GM19463 (cell line): ENCODE data around the gene CCBE1.

Source experiments
- ATAC-seq: cut with Tn5 transposase; IDR thresholded peaks from one replicate; pipeline ENCODE4 v1.9.1; 2021; ENCODE audit warnings: mild to moderate bottlenecking, moderate library complexity; ENCODE audit not compliant: unreplicated experiment

The CCBE1 gene

DNA sequence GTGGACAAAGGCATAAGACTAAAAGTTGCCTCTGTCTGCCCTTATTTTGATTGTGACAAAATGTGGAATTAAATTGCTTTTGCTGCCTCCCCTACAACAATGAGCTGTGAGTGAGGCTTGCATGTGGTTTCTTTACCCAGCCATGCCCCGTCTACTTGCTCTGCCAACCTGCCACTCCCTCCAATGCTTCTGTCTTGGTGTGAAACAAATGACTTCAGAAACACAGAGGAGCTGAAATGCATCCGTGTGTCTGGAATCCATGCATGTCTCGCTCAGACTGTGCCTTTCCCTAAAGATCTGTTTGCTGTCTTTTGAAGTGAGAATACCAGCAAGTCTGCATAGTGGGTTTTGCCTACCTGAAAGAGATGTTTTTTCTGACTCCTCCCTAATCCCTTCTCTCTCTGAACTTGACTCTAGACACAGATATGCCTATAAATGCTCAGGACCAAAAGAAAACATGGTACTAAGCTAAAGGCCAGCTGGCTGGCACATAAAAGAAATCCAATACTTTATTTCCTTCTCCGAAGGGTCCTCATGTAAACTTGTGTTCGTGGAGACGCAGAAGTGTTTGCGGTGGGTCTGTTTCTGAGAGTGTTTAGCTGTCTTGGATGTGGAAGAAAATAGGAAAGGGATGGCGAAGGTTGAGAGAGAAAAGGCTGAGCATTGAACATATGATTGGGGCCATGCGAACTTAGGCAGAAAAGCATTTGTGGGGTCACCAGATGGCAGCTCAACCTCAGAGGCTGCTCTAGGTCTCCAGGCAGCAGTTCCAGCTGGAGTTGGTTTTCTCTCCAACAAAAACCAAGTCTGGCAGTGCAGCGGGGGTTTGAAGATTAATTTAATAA is 120.5 kb downstream of the CCBE1 start:
- ATAC-seq = no peak

DNA sequence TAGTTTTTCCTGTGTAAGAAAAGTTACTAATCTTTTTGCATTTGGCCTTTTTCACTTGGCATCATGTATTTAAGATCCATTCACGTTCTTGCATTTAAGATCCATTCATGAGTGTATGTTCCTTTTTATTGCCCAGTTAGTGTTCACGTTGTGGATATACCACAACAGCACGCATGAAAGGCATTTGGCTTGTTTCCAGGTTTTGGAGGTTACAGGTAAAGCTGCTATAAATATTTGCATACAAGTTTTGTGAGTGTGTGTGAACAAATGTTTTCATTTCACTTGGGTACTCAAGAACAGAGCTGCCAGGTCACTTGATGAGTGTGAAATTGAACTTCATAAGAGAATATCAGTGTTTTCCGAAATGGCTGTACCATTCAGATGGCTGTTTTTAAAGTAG is 121.2 kb downstream of the CCBE1 start:
- no peak for ATAC-seq

DNA sequence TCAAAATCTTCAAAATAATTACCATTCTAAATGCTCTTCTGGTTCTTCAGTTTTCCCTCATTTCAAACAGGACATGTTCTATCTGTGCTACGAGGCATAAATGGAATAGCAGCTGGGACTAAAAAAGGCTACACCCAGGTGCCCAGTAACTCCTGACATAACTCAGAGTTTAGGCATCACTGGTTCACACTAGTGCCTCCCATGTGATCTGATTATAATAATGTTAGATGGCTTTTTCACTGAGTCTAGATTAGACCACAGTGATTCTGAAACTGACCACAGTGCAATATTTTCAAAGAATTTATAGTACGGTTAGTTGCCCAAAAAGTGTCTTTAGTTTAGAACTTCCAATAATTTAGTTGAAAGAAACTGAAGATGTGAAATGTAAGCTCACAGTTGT is 123.3 kb downstream of the CCBE1 start:
- ATAC-seq = no peak

DNA sequence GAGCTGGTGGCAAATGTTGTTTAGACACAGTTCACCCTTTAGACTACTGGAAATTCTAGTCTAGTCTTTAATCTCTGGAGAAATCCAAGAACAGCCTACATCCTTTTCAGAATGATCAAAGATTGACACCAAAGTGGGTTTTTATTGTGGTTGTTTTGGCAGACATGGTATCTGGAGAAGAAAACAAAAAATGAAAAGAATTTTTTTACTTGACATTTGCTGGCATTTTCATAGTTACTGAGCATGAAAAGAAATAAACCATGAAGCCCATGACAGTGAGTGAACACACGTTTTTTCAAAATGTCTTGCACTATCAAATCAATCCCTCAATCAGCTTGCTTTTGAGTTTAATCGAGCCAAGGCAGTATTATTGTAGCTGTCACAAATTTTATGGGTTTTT is 125.3 kb downstream of the CCBE1 start:
- ATAC-seq = no peak

DNA sequence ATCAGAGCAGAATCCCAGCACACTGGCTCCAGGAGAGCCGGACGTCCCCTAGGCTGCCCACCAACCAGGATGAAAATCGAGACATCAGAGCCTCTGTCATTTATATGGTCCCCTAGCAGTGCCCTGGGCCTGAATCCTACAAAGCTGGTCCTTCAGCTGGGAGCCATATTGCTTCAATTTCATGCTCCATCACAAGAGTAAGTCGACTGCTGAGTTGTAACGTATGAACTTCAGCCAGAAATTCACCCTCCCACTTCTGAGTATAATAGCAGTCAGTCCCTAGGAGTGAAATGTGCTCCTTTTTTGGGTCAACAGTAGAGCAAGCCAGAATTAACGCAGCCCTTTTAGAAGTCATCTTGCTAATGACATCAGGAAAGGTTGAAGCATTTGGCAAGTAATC is 126.4 kb downstream of the CCBE1 start:
- no peak for ATAC-seq

DNA sequence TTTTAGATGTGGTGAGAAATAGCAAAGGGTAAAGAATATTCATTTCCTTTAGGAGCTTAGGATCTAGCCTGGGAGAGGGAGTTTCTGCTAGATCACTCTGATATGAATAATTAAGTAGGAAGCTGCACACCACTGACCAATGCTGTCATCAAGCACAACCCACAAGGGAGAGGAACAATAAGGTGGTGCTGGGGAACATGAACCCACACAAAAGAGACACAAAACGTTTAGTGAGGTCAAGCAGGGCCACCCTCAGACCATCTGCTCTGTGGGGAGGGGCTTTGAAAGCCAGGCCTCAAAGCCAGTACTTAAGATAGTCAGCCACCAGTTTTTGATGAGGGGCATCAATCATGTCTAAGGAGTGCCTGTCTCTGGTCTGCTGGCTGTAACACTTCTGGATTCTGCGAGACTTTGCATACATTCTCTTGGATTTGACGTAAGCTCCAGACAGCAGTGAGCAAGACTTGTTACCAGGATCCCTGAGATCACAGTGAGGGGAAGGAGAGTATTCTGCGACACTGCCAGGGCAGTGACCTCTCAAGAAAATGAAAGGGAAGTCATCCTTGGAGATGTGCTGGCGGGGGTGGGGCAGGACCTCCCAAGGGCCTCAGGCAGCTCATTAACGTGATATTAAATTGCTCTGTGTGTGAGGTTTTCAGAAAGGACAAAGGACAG is 127.0 kb downstream of the CCBE1 start:
- no peak for ATAC-seq

DNA sequence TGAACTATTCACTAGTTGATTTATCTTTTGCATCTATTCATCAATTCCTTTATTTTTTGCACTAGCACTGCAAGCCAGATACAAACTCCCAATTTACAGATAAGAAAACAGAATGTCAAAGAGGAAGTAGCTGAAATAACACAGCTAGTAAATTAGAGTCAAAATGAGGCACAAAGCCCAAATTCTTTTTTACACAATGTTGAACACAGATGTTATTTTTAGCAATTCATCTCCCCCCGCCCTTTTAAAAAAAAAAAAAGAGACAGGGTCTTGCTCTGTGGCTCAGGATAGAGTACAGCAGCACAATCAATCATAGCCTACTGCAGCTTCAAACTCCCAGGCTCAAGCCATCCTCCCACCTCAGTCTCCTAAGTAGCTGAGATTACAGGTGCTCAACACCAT is 127.8 kb downstream of the CCBE1 start:
- no peak for ATAC-seq

DNA sequence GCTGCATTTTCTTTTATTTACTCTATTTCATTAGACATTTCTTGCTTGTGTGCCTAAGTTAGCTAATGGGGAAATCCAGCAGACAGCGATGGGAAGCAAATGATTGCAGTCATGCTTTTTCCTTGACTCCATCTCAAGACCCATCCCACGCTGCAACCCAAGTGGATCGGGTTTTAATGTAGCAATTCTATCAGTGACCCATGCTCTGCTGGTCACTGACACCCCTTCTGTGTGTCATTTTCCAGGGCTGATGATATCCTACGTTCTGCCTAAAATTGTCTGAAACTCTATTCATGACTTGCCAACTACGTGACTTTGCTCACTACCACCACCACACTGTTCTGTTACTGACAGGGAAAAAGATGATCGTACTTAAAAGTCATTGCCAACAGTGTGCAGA is 129.8 kb downstream of the CCBE1 start:
- ATAC-seq = no peak

DNA sequence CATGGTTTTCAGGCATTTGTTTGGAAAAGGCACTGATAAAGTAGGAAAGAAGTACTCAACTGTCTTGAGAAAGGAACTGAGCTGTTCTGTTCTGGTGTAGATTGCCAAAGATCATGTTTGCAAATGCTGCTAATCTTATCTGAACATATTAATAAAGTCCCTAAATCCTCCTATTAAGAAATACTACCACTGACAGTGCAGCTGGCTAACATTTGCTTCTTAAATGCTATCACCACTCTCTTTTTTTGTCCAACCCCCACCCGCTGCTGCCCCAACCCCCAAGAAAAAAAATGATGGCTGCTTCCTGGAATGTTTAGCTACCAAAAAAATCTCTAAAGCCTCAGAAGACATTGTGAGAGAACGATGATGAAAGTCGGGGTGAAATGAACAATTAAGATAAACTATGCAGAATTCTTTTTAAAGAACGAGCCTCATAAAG is 130.7 kb downstream of the CCBE1 start:
- no peak for ATAC-seq

DNA sequence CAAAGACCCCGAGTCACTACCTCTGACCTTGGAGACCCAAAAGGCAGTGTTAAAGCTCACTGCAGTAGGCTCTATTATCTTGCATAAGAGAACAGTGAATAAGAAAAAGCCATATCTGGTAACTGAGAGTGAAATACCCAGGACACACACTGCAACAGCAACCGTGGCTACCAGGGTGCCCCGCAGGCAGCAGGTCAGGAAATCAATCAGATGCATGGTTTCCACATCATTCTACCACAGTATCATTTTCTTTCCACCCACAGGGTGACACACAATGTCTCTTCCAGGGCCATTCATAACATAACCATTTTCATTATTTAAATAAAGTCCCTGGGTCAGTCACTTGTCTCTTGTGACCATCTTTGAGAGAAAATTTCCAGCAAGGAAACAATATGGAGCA is 131.3 kb downstream of the CCBE1 start:
- ATAC-seq = no peak

DNA sequence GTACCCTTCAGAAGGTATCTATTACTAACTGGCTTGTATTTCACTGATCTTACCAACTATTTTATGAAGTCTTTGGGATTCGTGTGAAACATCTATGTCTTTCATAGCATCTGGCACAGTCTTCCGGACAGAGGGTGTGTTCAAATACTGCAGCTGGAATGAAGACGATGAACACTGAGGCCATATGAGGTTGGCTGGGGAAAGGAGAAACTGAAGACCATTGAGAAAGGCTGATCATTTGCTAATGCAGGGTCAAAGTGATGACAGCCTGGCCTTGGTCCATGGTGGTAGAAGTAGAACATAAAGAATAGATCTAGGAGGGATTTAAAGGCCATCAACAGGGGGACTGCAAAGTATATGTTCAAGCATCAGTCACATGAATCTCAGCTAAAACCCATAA is 132.7 kb downstream of the CCBE1 start:
- ATAC-seq = no peak

DNA sequence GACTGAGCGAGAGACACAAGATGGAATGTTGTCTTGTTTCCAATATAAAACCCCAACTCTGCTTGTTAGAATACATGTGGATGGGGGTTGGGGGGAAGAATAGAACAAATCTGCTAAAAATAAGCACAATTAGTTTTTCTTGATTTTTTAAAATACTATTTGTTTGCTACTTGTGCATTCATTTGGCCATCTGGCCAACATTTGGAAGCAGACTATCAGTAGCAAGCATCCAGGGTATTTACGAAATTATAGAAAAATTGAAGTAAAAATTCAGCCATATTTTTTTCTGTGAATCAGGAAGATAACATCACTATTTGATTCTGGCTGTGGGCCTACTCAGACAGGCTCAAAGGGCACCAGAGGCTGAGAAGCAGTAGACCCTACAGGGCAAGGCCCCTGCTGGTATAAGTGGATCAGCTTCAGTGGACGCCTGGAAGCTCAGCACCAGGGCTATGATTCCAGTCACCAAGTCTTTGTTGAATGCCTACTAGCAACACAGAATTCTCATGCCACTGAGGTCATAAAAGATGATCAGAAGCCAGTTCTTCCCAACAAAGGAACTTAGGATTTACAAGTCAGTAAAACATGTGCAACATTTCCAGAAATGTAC is 133.9 kb downstream of the CCBE1 start:
- no peak for ATAC-seq

DNA sequence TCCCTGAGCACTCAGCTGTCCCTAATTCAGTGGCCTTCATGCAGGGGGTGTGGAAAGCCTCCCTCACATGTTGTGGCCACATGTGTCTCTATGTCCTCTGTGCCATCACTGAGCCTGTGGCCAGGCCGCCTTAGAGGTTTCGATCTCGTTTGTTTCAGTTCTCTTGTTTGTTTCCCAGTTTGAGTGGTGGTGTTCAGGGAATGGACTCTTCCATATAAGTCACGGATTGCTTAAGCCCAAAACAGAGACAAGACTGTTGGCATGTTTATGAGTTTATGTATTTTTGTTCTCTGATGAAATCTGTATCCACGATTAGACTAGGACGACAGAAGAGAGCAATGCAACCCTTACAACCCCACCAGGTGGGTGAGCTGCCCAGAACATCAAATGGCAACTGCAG is 134.5 kb downstream of the CCBE1 start:
- no peak for ATAC-seq

DNA sequence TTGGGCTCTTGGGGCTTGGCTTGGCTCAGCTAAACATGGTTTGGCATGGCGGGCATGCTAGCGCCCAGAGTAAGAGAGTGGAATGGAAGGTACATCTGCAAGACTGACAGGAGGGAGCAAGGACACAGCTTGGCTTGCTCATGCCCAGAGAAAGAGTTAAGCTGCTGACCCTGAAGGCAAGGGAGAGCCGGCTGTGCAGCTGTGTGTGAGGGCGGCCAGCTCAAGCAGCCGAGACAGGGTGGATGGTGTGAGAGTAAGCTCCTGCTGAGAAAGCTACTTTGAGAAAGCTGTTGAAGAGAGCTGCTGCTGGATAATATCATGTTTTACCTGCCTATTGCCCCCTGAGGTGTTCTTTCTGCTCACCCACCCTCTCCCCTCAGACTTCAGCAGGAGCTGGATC is 135.6 kb downstream of the CCBE1 start:
- ATAC-seq = no peak

DNA sequence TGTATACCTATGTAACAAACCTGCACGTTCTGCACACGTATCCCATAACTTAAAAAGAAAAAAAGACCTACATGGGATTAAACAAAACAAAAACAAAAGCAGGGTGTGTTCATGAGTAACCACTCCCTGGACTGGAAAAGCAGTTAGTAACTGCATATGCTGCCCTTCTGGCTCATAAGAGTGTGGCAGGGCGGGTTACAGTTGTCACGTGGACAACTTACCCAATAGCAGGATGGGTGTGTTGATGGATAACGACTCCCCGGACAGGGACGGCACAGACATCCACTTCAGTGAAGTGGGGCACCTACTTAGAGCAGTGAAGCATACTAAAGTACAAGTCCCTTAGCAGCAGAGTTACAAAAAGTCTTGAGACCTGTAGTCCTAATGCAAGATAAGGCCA is 136.7 kb downstream of the CCBE1 start:
- ATAC-seq = no peak

DNA sequence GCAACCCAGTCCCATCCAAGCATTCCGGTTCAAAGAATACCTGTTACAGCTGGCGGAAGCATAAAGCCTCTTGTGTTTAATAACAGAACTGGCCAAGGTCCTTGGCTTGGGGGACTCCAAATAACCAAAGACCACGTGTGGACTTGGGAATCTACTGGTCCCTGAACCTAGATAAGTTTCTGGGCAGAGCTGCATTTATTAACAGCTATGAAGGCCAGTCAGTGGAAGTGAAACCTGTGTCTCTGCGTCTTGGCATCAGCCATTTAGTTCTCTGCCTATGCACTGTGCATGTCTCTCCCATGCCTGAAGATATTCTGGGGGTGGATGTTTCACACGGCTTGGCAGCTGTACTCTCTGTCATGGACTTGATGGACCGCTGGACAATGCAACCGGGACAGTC is 137.7 kb downstream of the CCBE1 start:
- no peak for ATAC-seq

DNA sequence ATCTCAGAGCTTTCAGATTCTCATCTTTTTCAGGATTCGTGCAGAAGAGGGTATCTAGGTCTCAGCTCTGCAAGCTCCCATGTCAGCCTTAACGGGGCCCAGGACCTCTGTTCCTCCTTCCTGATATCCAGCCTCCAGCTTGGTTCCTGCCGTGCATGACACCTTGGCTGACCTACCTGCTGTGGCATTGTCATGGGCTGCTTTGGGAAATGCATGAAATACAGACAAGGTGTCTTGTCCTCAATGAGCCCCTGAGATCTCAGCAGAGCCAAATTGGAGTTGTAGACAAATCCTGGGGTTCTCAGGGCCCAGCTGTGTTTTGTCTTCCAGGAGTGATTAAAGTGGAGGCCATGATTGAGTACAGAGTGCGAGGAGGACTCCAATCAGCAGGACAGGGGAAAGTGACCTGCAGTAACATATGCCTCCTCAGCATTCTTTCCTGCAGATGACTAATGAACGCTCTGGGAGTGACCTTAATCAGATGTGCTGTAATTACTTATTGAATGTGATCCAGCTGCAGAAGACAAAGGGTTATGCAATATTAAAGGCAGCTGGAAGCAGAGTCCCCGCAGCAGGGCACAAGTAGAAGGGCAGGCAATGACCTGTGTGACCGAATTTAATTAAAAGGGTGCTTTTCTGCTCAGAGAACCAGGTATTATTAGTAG is 141.1 kb downstream of the CCBE1 start:
- ATAC-seq = no peak

DNA sequence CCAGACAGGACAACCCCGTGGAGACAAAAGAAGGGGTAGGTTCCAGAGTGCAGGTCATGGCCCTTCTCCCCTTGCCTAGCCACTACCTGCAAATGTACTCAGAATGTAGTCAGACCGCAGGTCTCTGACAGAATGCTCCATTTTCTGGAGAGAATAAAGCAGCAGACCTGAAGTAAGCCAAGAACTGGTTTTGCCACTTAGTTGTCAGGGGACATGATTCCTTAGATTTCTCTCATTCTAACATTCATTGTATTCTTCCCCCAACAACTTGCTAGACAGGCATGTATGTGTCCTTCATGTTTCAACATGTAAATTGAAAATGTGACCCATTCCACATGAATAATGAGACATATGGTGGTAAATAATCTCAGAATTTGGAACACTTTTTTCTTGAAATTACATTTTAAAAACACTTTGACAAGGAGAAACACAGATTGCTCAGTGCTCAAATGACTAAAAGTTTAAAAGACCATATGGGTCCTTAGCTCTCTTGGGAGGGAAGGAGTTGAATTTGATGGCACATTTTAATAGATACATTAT is 142.4 kb downstream of the CCBE1 start:
- no peak for ATAC-seq

DNA sequence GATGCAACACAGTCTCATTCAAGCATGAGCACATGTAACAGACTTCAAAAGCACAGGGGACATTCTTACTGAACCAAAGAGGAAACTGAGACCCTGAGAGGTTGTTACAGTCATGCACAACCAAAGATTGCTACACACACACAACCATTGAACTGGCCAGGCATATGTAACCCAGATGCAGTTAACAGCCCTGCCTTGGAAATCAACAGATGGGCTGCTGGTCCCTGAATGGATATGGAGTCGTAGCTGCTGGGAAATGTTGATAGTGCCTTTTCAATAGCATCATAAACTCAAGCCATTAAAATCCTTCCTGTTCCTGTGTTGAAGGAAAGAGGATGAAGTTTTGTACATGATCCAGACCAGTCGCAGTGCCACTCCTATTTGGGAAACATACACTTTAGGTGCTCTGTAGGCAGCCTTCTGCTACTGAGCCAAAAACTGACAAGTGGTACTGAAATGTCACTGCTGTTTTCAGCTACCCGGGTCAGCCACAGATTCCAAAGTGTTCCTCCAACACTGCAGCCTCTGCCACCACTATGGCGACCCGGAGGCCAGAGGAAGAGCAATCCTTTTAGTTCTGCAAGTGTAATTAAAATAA is 143.9 kb downstream of the CCBE1 start:
- ATAC-seq = no peak

DNA sequence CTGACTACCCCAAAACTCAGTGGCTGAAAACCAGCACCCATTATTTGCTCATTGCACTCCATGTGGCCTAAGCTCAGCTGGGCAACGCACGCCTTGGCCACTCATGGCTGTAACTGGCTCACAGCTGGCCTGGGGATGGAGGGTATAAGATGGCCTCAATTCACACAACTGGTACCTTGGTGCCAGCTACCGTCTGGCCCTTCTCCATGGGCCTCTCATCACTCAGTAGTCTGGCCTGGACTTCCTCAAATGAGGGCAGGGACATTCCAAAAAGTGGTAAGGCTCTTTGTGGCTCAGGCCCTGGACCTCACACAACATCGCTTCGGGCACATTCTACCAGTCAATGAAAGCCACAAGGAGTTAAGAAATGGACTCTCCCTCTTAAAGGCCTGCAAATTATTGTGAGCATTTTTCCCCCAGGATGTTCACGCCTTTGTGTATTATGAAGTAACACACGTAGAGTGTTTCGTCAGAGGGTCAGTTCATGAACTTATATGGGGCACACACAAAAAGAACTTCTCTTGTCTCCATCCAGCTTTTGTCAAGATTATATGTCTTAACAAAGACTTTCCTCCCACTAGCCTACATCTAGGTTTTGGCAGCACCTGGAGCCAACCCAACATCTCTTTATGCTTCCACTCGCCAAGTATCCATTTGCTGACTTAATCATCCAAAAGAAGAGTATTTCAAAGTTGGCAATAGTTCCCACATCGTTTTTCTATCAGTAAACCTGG is 145.2 kb downstream of the CCBE1 start:
- ATAC-seq = no peak
